Mammary epithelial cell (primary cell): ENCODE measurements around the gene MAOB.

ENCODE experiments used
- CTCF ChIP-seq, 2 donors: IDR thresholded peaks in 1 of 2; conservative IDR thresholded peaks in 1 of 2; 2 replicates each; pipeline ENCODE4 v1.5.1; 2011 to 2012; ENCODE audit warnings: inconsistent platforms in 2 of 2, low read length in 2 of 2, mild to moderate bottlenecking in 2 of 2, control low read depth in 1 of 2, low read depth in 1 of 2; ENCODE audit not compliant: insufficient read depth in 1 of 2; ENCODE audit errors: extremely low read depth in 1 of 2
- EZH2 ChIP-seq: IDR thresholded peaks from 2 replicates; pipeline ENCODE4 v1.6.1; 2012; ENCODE audit warnings: low read length, inconsistent platforms, borderline replicate concordance

GRCh38 chrX:43744284-43744683 is 138.0 kb downstream of the MAOB start:
- TF ChIP-seq CTCF (conservative IDR thresholded peaks at IDR 0.05 in 1 of 2, IDR thresholded peaks at IDR 0.05 in 1 of 2; ENCODE audit: extremely low read depth in 1 of 2, insufficient read depth in 1 of 2, low read depth in 1 of 2, low read length in 2 of 2): no peak
- TF ChIP-seq EZH2: no peak
